Measurements from ENCODE around the gene MDC1.

Gene MDC1

DNA sequence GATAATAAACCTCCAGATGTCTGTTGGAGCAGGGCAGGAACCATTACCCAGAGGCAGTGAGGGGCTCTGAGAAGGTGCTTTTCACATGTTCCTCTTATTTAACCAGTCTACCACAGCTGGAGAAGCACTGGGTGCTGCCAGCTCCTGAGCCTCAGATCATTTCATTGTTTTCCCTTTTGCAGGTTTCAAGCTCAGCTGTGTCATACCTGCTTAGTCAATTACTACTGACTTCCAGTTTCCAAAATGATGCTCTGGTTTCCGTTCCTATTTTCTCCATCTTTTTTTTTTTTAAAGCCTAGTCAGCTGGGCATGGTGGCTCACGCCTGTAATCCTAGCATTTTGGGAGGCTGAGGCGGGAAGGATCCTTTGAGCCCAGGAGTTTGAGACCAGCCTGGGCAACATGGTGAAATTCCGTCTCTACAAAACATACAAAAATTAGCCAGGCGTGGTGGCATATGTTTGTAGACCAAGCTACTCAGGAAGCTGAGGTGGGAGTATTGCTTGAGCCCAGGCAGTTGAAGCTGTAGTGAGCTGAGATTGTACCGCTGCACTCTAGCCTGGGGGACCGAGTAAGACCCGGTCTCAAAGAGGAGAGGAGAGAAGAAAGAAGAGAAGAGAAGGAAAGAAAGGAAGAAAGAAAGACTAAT is 18.7 kb upstream of the MDC1 start:
- no peak for TF ChIP-seq CTCF (IDR thresholded peaks at IDR 0.05; ENCODE audit: low read depth, low read length)
- H3K4me3 ChIP-seq (replicated peaks in 1 of 2; ENCODE audit: low read depth in 2 of 2, low read length in 2 of 2), result no peak overlapping the region
- DNase-seq (ENCODE audit: low read depth in 2 of 2), result no peak

- DNase-seq (ENCODE audit: low read depth in 2 of 2), result no peak
- no peak overlapping the region for H3K4me3 ChIP-seq (replicated peaks in 1 of 2; ENCODE audit: low read depth in 2 of 2, low read length in 2 of 2)
- TF ChIP-seq CTCF (IDR thresholded peaks at IDR 0.05; ENCODE audit: low read depth, low read length), result no peak
These were observed 15.3 kb upstream of the MDC1 start for GRCh38 chr6:30732237-30732943.

DNA sequence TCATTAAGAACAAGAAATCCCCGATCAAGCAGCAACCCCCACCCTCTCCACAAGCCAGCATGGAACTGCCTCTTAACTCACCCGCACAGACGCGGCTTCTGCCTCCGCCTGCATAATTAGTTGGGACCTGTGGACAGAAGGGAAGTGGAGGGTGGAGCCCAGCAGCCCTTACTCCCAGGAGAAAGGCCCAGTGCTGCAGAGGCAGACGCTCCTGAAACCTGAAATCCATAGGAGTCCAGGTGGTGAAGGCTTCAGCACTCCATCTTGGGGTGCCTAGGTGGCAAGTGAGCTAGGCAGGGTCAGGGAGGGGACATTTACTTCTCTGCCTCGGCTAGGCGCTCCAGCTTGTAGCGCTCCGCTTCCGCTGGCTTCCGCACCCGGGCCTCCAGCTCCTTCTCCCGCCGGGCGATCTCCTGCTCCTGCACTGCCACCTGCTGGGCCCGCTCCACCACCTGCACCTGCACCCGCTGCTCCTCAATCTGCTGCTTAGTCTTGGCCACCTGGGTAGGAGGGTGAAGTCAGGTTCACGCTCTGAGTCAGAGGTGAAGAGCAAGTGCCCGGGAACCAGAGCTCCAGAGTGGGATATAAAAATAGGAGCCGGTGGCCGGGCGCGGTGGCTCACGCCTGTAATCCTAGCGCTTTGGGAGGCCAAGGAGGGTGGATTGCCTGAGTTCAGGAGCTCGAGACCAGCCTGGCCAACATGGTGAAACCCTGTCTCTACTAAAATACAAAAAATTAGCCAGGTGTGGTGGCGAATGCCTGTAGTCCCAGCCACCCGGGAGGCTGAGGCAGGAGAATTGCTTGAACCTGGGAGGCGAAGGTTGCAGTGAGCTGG is 13.7 kb upstream of the MDC1 start:
- peak; percentile 43 for TF ChIP-seq CTCF (IDR thresholded peaks at IDR 0.05; ENCODE audit: low read depth, low read length)
- no peak overlapping the region for H3K4me3 ChIP-seq (replicated peaks in 1 of 2; ENCODE audit: low read depth in 2 of 2, low read length in 2 of 2)
- DNase-seq (ENCODE audit: low read depth in 2 of 2), result peak; percentile 48 to 57

- peak; percentile 72 for DNase-seq (ENCODE audit: low read depth in 2 of 2)
- no peak overlapping the region for H3K4me3 ChIP-seq (replicated peaks in 1 of 2; ENCODE audit: low read depth in 2 of 2, low read length in 2 of 2)
- peak; percentile 43 for TF ChIP-seq CTCF (IDR thresholded peaks at IDR 0.05; ENCODE audit: low read depth, low read length)
These were observed 11.0 kb upstream of the MDC1 start for GRCh38 chr6:30727920-30728553.

GRCh38 chr6:30726506-30727413 is 9.7 kb upstream of the MDC1 start:
- peak in 1 of 2 donors; percentile 63 for DNase-seq (ENCODE audit: low read depth in 2 of 2)
- H3K4me3 ChIP-seq (replicated peaks in 1 of 2; ENCODE audit: low read depth in 2 of 2, low read length in 2 of 2), result no peak overlapping the region
- no peak for TF ChIP-seq CTCF (IDR thresholded peaks at IDR 0.05; ENCODE audit: low read depth, low read length)
